SU-DHL-6 (cell line): ENCODE results near the gene EIF2AK3.

Source experiments
- H2AFZ ChIP-seq: fragments of 200-600 bp; sonication (generic); 2 replicates; pipeline ENCODE4 v1.6.1; 2014; ENCODE audit warnings: low read depth, mild to moderate bottlenecking, moderate library complexity, mixed read lengths, antibody characterized with exemption, low read length; ENCODE audit not compliant: severe bottlenecking
- H3F3A ChIP-seq: fragments of 200-600 bp; shearing (Covaris generic); 2 replicates; pipeline ENCODE4 v1.6.0; 2016; ENCODE audit warnings: antibody characterized with exemption, mild to moderate bottlenecking; ENCODE audit not compliant: insufficient read depth
- H3K27ac ChIP-seq: fragments of 200-600 bp; sonication (generic); 2 replicates; pipeline ENCODE4 v1.5.1; 2016; ENCODE audit warnings: low read depth, mild to moderate bottlenecking, low read length, moderate library complexity, mixed read lengths
- H3K27me3 ChIP-seq: fragments of 200-600 bp; sonication (generic), shearing (Covaris generic); 2 replicates; pipeline ENCODE4 v1.6.0; 2014; ENCODE audit warnings: mild to moderate bottlenecking, low read length
- H3K36me3 ChIP-seq: fragments of 200-600 bp; sonication (generic); 2 replicates; pipeline ENCODE4 v1.6.1; 2014; ENCODE audit warnings: mild to moderate bottlenecking, low read length, mixed read lengths
- H3K4me2 ChIP-seq: fragments of 300-600, 200-600 bp; shearing (Covaris generic), sonication (generic); 2 replicates; pipeline ENCODE4 v1.6.0; 2014; ENCODE audit warnings: low read length, low read depth, mild to moderate bottlenecking; ENCODE audit not compliant: poor library complexity, severe bottlenecking
- H3K4me3 ChIP-seq: fragments of 200-600 bp; sonication (generic); 2 replicates; pipeline ENCODE4 v1.5.1; 2014; ENCODE audit warnings: antibody characterized with exemption, low read length, mild to moderate bottlenecking, mixed read lengths; ENCODE audit not compliant: insufficient read depth, poor library complexity, severe bottlenecking
- H3K79me2 ChIP-seq: fragments of 200-600 bp; sonication (generic); 2 replicates; pipeline ENCODE4 v1.6.1; 2014; ENCODE audit warnings: mild to moderate bottlenecking, low read length, moderate library complexity; ENCODE audit not compliant: insufficient read depth
- H3K9ac ChIP-seq: fragments of 200-600 bp; sonication (generic); 2 replicates; pipeline ENCODE4 v1.7.0; 2014; ENCODE audit warnings: mild to moderate bottlenecking, low read length
- H3K9me2 ChIP-seq: fragments of 200-600 bp; sonication (generic); replicated peaks from 2 replicates; pipeline ENCODE4 v1.6.1; 2014; ENCODE audit warnings: low read length; ENCODE audit not compliant: insufficient read depth
- H3K9me3 ChIP-seq: fragments of 200-600 bp; sonication (generic); 2 replicates; pipeline ENCODE4 v1.6.1; 2014; ENCODE audit warnings: low read length, mixed read lengths; ENCODE audit not compliant: insufficient read depth
- H4K20me1 ChIP-seq: fragments of 200-600 bp; sonication (generic); 2 replicates; pipeline ENCODE4 v1.6.1; 2014; ENCODE audit warnings: low read depth, mild to moderate bottlenecking, antibody characterized with exemption, low read length, moderate library complexity, mixed read lengths
- CTCF ChIP-seq: fragments of 200-600 bp; sonication (generic); IDR thresholded peaks from one replicate; pipeline ENCODE4 v1.5.1; 2017; ENCODE audit warnings: antibody characterized with exemption, mild to moderate bottlenecking, low read length, moderate library complexity; ENCODE audit not compliant: insufficient read depth, poor library complexity, severe bottlenecking
- EZH2phosphoT487 ChIP-seq: fragments of 200-600 bp; sonication (generic), shearing (Covaris generic); conservative IDR thresholded peaks from 2 replicates; pipeline ENCODE4 v1.6.1; 2018; ENCODE audit warnings: mild to moderate bottlenecking, antibody characterized with exemption, low read length, moderate library complexity, mixed read lengths

The EIF2AK3 gene

GRCh38 chr2:88591698-88592097 is 35.6 kb downstream of the EIF2AK3 start:
- H3F3A ChIP-seq, result peaks cover 14% of the 10 kb centered on the region
- no peaks in the 10 kb centered on the region for H4K20me1 ChIP-seq
- H3K27me3 ChIP-seq, result no peaks in the 10 kb centered on the region
- H3K36me3 ChIP-seq, result peaks cover 41% of the 10 kb centered on the region
- H3K9me2 ChIP-seq, result no peaks in the 10 kb centered on the region
- no peak overlapping the region for H3K4me3 ChIP-seq
- no peak overlapping the region for H3K9ac ChIP-seq
- H3K27ac ChIP-seq, result peak overlapping the region; percentile 39
- no peak overlapping the region for H3K4me2 ChIP-seq
- TF ChIP-seq EZH2phosphoT487 (no peak), CTCF (no peak)
- peaks cover 27% of the 10 kb centered on the region for H3K79me2 ChIP-seq
- no peak overlapping the region for H2AFZ ChIP-seq
- no peaks in the 10 kb centered on the region for H3K9me3 ChIP-seq

GRCh38 chr2:88590998-88591613 is 36.2 kb downstream of the EIF2AK3 start:
- no peak overlapping the region for H3K4me3 ChIP-seq
- no peak overlapping the region for H2AFZ ChIP-seq
- peaks cover 21% of the 10 kb centered on the region for H3K79me2 ChIP-seq
- H3K9ac ChIP-seq, result no peak overlapping the region
- no peaks in the 10 kb centered on the region for H3K27me3 ChIP-seq
- H3K36me3 ChIP-seq, result peaks cover 45% of the 10 kb centered on the region
- no peaks in the 10 kb centered on the region for H4K20me1 ChIP-seq
- H3K9me2 ChIP-seq, result no peaks in the 10 kb centered on the region
- no peak overlapping the region for H3K4me2 ChIP-seq
- H3F3A ChIP-seq, result peaks cover 16% of the 10 kb centered on the region
- peak overlapping the region; percentile 39 for H3K27ac ChIP-seq
- no peaks in the 10 kb centered on the region for H3K9me3 ChIP-seq
- TF ChIP-seq CTCF, result peak; percentile 69
- TF ChIP-seq EZH2phosphoT487, result no peak

GRCh38 chr2:88585969-88586368 is 41.3 kb downstream of the EIF2AK3 start:
- no peak for TF ChIP-seq EZH2phosphoT487
- TF ChIP-seq CTCF, result no peak
- Histone ChIP-seq H3F3A (peaks cover 16% of the 10 kb centered on the region; the same call in 1 of the 2 replicates), H3K9ac (no peak overlapping the region), H3K27me3 (no peaks in the 10 kb centered on the region), H3K9me2 (no peaks in the 10 kb centered on the region), H3K27ac (no peak overlapping the region), H4K20me1 (no peaks in the 10 kb centered on the region), H3K4me2 (no peak overlapping the region), H3K36me3 (peaks cover 76% of the 10 kb centered on the region), H3K79me2 (0 out of 2 replicates have a peak, but pooled peaks cover 3% of the 10 kb centered on the region), H2AFZ (no peak overlapping the region), H3K9me3 (no peaks in the 10 kb centered on the region), H3K4me3 (no peak overlapping the region)
